Activated CD4-positive, alpha-beta T cell treated with anti-CD3 and anti-CD28 coated beads, Interleukin-2, amount 50 U/mL, for 1 hour (primary cell): Measurements from ENCODE around the gene VAV3.
"Not testable (repeated sequence)": the region's sequence is repeated elsewhere in the genome, so short reads cannot be mapped to it uniquely, and the experiment has no call there.

Experiments
- DNase-seq: peaks from one replicate; pipeline ENCODE4 v3.0.0-alpha.2; 2020

VAV3 gene

DNA sequence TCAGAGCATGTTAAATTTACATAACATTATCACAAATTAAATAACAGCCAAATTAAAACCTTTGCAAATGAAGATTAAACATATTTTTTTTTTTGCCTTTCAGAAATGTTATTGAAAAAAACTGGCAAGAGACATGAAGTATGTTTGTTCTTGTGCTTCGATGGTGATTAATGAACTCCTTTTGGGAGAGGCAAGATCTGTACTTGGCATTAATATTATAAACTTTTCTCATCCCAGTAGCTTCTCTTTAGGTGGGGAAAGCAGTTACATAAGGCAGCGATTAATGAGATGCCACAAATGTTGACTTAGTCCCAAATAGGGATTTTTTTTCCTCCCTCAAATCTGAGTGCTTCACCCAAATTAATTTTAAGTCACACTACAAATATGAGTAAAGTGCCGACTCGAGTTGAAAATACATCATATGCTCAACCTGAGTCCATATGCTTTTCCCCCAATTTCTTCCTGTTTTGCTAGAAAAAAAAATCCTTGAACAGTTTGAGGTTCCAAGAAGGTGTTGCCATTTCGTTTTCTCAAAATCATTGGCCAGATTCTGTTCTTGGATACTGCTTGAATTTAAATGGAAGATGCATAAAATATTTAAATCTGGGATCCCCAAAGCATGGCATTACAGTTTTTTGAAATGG, 294.5 kb downstream of the VAV3 start:
- DNase-seq, result no peak

DNA sequence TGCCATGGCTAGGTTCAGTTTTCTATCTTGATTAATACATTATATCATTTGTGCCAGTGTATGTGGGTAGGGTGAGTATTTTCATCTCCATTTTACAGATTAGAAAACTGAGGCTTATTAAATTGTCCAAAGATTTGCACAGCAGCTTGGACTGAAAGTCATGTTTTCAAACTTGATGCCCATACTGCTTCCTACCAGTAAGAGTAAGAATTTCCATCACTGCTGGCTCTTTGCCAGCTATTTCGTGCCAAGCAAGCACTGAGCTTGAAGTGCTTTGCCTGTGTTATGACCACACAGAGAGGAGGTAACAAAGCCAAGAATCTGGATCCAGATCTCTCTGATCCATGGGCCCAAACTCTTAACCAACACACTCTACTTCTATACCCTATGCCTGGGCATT, 295.0 kb downstream of the VAV3 start:
- no peak for DNase-seq

- no peak for DNase-seq
These were observed 296.2 kb downstream of the VAV3 start for GRCh38 chr1:107668762-107669161.

GRCh38 chr1:107666493-107666892, 298.5 kb downstream of the VAV3 start:
- DNase-seq, result no peak

GRCh38 chr1:107664982-107665925, 299.7 kb downstream of the VAV3 start:
- no peak for DNase-seq

DNA sequence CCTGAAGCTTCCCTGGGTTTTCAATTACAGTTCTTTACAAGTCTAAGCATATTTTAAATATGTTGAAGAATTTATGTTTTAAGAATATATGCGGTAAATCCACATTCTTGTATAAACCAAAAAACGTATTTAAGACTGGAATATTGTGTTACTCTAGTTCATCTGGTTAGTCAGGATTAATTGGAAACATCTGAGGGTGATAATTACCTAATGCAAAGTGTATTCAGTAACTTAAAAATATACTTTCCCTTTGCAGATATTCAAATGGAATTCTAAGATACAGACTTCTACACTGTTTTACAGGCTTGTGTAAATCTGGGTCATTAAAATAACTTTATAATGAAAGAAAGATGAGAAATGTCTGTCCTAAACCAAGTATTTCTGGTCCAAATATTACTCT, 302.0 kb downstream of the VAV3 start:
- no peak for DNase-seq

GRCh38 chr1:107661158-107661557, 303.8 kb downstream of the VAV3 start:
- no peak for DNase-seq

- DNase-seq, result no peak
These were observed 305.0 kb downstream of the VAV3 start for GRCh38 chr1:107659961-107660360.

DNA sequence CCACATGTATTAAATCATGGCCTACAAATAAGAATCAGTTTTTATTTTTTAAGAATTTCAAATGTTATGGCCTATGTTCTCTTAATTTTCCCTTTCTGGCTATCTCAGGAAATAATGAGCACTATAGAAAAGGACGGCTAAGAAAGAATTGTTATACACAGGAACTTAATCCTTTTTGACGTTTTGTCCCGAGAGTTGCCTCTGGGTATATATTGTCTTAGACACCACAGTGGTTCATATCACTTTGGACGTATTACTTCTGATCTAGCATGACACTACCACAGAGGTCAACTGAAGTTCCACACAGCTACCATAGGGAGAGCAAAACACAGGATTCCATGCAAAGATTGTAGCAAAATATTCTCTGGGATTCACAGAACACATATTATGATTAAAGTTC, 307.6 kb downstream of the VAV3 start:
- no peak for DNase-seq

GRCh38 chr1:107653765-107654164, 311.2 kb downstream of the VAV3 start:
- DNase-seq, result no peak

GRCh38 chr1:107653005-107653404, 312.0 kb downstream of the VAV3 start:
- no peak for DNase-seq

DNA sequence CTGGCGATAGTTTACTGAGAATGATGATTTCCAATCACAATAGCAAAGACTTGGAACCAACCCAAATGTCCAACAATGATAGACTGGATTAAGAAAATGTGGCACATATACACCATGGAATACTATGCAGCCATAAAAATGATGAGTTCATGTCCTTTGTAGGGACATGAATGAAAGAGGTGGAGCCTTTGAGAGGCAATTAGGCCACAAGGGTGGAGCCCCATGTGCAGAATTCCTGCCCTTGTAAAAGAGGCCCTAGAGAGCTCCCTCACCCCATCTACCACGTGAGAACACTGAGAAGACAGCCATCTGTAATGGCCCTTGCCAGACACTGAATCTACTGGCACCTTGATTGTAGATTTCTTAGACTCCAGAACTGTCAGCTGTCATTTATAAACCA, 314.2 kb downstream of the VAV3 start:
- DNase-seq, result not testable (repeated sequence)

- no peak for DNase-seq
These were observed 316.0 kb downstream of the VAV3 start for GRCh38 chr1:107649023-107649422.

DNA sequence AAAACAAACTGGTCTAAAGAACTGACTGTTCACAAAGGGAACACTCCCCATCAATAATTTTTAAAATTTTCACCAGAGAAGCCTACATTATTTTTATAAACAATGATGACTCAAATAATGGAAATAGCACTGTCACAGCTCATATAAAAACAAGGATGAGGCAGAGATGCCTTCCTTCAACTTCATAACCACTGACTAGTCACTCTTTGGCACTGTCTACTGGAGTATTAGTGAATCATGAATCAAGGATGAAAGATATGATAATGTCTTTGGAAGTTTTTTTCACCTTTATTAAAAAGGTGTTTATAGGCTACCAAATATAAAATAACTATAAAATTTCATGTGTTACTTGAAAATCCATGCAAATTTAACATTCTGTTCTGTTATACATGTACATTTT, 316.9 kb downstream of the VAV3 start:
- DNase-seq, result no peak

DNA sequence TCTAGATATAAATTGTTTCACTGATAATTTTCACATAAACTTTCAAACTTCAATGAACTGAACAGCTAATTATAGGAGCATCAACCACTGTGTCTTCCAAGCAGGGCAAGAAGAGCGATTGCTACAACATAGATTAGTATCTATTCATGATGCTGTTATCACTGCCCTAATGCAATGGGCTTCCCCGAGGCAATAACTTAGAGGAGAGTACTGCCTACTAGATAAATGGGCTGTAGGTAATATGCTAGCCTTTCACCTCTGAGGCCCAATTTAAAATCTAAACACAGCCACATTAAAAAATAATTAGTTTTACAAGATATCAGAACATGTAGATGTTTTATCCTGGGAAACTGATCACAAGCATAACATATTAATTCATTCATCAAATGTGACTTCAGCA, 318.0 kb downstream of the VAV3 start:
- DNase-seq, result no peak

GRCh38 chr1:107643766-107644165, 321.2 kb downstream of the VAV3 start:
- DNase-seq, result no peak

DNA sequence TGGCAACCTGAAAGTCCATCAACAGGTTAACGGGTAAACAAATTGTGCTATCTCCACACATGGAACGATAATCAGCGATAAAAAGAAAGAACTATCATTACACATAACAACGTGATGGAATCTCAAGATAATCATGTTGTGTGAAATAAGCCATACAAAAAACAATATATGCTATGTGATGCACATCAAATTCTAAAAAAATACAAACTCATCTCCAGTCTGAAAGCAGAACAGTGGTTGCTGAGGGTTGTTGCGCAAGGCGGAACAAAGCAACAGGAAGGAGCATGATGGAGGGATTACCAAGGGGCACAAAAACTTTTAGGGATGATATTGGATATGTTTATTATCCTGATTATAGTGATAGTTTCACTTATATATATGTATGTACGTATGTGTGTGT, 324.8 kb downstream of the VAV3 start:
- no peak for DNase-seq

- no peak for DNase-seq
These were observed 327.9 kb downstream of the VAV3 start for GRCh38 chr1:107637101-107637500.

DNA sequence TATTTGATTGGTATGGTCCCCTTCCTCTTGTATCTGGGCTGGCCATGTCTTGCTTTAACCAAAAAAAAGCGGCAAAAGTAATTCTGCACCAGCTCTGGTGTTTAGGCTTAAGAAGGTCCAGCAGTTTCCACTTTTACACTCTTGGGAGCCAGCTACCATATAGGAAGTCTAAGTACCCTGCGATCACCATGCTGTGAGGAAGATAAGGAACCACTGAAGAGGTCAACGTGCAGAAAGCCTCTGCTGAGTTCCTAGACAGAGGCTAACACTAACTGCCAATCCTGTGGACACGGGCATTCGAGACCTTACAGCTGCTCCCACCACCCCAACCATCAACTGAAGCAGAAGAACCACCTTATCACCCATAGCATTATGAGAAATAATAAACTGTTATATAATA, 331.4 kb downstream of the VAV3 start:
- DNase-seq, result no peak

DNA sequence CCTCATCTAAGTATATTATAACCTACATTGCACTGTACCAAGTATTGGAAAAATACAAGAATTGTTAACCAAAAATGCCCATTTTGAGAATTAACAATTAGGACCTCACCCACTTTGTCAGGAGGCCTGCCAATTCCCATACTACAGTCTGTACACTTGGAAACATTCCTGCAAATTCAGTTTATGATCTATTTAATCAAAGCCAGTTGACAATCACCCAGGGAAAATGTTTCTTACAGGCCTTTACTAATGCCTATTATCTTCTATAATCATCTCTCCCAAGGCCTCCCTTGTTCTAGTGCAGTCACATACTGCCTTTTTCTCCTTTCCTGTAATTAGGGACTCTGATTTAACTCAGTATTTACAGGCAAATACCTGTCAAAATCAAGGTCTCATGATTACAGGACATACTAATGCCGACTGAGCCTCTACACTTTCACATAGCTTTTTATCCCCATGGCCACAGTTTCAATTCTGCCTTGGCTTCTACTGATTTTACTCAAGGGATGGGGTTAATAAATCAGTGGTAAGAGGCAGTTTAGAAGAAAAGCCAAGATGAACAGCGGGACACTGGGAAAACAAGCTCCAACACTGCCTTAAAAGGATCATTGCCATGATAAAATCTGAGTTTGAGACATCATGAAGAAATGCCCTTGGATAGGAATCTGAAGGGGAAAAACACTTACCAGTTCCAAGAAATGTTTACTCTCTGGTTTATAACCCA, 338.7 kb downstream of the VAV3 start:
- DNase-seq, result no peak

DNA sequence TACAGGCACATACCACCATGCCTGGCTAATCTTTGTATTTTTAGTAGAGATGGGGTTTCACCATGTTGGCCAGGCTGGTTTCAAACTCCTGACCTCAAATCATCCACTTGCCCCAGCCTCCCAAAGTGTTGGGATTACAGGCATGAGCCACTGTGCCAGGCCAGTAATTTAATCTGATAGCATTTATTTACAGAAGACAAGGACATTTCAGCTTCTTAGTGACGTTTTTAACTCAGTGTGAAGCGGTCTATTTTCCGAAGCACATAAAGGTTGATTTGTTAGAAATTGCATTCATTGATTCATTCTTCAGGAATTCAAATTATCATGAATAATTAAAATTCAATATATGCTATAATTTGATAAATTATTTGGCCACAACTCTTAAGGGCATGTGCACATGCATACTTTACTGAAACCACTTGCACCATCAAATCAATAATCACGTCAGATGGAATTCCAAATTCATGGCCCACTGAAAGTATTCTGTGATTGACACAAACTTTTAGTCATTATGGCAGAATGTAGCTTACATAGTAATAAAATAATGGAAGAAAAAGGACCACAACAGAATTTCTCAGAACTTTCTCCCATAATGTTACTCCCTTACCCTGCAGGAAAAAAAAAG, 339.5 kb downstream of the VAV3 start:
- DNase-seq, result no peak

GRCh38 chr1:107623431-107623830, 341.5 kb downstream of the VAV3 start:
- no peak for DNase-seq

DNA sequence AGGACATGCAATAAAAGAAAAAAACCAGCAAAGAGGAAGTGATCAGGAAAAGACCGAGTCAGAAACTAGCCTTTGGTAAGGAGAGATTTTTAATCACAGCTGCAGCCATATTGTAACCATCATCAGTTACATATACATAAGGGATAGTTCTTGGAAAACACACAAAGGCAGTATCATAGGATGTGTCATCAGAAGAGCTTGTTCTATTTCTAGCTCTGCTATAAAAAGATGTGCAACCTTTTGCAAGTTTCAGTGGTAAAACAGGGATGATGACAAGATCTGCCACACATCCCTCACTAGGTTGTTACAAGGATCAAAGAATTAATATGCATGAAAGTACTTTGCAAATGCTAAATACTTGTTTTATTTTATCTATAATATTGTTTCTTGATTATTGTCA, 342.0 kb downstream of the VAV3 start:
- DNase-seq, result no peak
